Smooth muscle cell (in vitro differentiated cells): ENCODE data around the gene CADPS. TPM values are rescaled to one million over a fixed set of nuclear protein-coding genes. Genes with fewer than 3 reads are reported as not detected.

ENCODE experiments used
- DNase-seq: peaks from one replicate; lab custom pipeline; 2025; ENCODE audit not compliant: unreplicated experiment; lab: John Stamatoyannopoulos, UW
- H2AFZ ChIP-seq: fragments of 200-600 bp; sonication (generic); 2 replicates; pipeline ENCODE4 v1.6.0; 2016; ENCODE audit warnings: antibody characterized with exemption, low read depth, mild to moderate bottlenecking
- H3F3A ChIP-seq: fragments of 200-600 bp; sonication (generic); 2 replicates; pipeline ENCODE4 v1.6.0; 2017; ENCODE audit warnings: antibody characterized with exemption, low read depth
- H3K27ac ChIP-seq: fragments of 200-600 bp; sonication (generic); 2 replicates; pipeline ENCODE4 v1.5.1; 2016; ENCODE audit warnings: low read depth, mild to moderate bottlenecking
- H3K27me3 ChIP-seq: fragments of 200-600 bp; sonication (generic); 2 replicates; pipeline ENCODE4 v1.6.1; 2016; ENCODE audit warnings: low read depth, mild to moderate bottlenecking
- H3K36me3 ChIP-seq: fragments of 200-600 bp; sonication (generic); 2 replicates; pipeline ENCODE4 v1.5.1; 2016; ENCODE audit warnings: low read depth
- H3K4me1 ChIP-seq: fragments of 200-600 bp; sonication (generic); 2 replicates; pipeline ENCODE4 v1.5.1; 2016; ENCODE audit warnings: low read depth
- H3K4me2 ChIP-seq: fragments of 200-600 bp; sonication (generic); 2 replicates; pipeline ENCODE4 v1.6.0; 2016; ENCODE audit warnings: mild to moderate bottlenecking
- H3K4me3 ChIP-seq: fragments of 200-600 bp; sonication (generic); 2 replicates; pipeline ENCODE4 v1.5.1; 2016; ENCODE audit warnings: mild to moderate bottlenecking
- H3K79me2 ChIP-seq: fragments of 200-600 bp; sonication (generic); 2 replicates; pipeline ENCODE4 v1.6.0; 2016; ENCODE audit warnings: low read depth, mild to moderate bottlenecking
- H3K9ac ChIP-seq: fragments of 200-600 bp; sonication (generic); 2 replicates; pipeline ENCODE4 v1.6.0; 2016; ENCODE audit warnings: low read depth
- H3K9me3 ChIP-seq: fragments of 200-600 bp; sonication (generic); replicated peaks from 2 replicates; pipeline ENCODE4 v1.5.1; 2016; ENCODE audit warnings: low read depth
- H4K20me1 ChIP-seq: fragments of 200-600 bp; sonication (generic); 2 replicates; pipeline ENCODE4 v1.6.0; 2016; ENCODE audit warnings: low read depth
- CTCF ChIP-seq: fragments of 200-600 bp; sonication (generic); IDR thresholded peaks from 2 replicates; pipeline ENCODE4 v1.5.1; 2017; ENCODE audit warnings: borderline replicate concordance, mild to moderate bottlenecking, antibody characterized with exemption; ENCODE audit not compliant: insufficient read depth, poor library complexity, severe bottlenecking
- WGBS: methylation state at CpG from one replicate; pipeline ENCODE4 v1.1.7; 2016; ENCODE audit warnings: low lambda C conversion rate; 5-methylcytosine and 5-hydroxymethylcytosine counted together
- polyA plus RNA-seq: library from polyadenylated mRNA; unstranded; fragments of >200 nt; fragmentation: Nextera tagmentation; extraction: Ambion mirVana; gene quantifications from 2 replicates; pipeline ENCODE4 v1.2.1, GENCODE V29; 2016
- total RNA-seq: library from RNA; depleted of rRNA; stranded (reverse); fragments of >200 nt; gene quantifications from 2 replicates; pipeline ENCODE4 v1.2.3, GENCODE V29; 2014

CADPS gene
- total and polyA plus RNA-seq, 2 experiments from 2014 or later = 4.4 to 38.4 TPM

DNA sequence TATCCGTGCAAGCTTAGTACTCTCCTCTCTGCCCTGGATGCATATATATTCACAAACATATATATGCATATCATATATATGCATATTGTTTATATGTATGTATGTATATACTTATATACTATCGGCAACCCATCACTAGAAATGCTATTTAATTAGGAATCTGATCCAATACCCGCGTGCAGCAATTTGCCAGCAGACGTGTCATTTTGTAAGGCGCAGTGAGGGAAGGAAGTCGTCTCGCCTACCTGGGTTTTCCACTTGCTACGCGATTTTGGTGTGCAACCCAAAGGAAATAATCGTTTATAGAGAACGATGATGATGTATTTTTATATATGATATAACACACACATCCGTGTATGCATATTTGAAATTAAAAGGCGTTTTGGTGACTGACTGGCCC, 496.3 kb downstream of the CADPS start:
- Histone ChIP-seq H3K9me3 (no peaks in the 10 kb centered on the region), H3K4me1 (peaks cover 46% of the 10 kb centered on the region), H4K20me1 (no peaks in the 10 kb centered on the region), H3K4me3 (no peak overlapping the region), H3K9ac (no peak overlapping the region), H3K27me3 (peaks cover 94% of the 10 kb centered on the region), H2AFZ (no peak overlapping the region), H3K79me2 (no peaks in the 10 kb centered on the region), H3K27ac (no peak overlapping the region), H3K36me3 (no peaks in the 10 kb centered on the region), H3F3A (no peaks in the 10 kb centered on the region), H3K4me2 (no peak overlapping the region)
- no peak for DNase-seq
- TF ChIP-seq CTCF = no peak
- 8% methylated on average over 14 of the region's 14 CpGs for WGBS

GRCh38 chr3:62378311-62378789, 496.9 kb downstream of the CADPS start:
- H3K27me3 ChIP-seq = peaks cover 100% of the 10 kb centered on the region
- no peak overlapping the region for H2AFZ ChIP-seq
- no peak for TF ChIP-seq CTCF
- H4K20me1 ChIP-seq = no peaks in the 10 kb centered on the region
- H3F3A ChIP-seq = no peaks in the 10 kb centered on the region
- 2% methylated on average over 25 of the region's 29 CpGs for WGBS
- no peaks in the 10 kb centered on the region for H3K36me3 ChIP-seq
- no peaks in the 10 kb centered on the region for H3K79me2 ChIP-seq
- no peak for DNase-seq
- no peak overlapping the region for H3K27ac ChIP-seq
- H3K4me3 ChIP-seq = no peak overlapping the region
- peak overlapping the region; percentile 71 for H3K4me2 ChIP-seq
- H3K4me1 ChIP-seq = peaks cover 49% of the 10 kb centered on the region
- no peaks in the 10 kb centered on the region for H3K9me3 ChIP-seq
- no peak overlapping the region for H3K9ac ChIP-seq

- WGBS = 15% methylated on average over 63 of the region's 65 CpGs
- no peak for DNase-seq
- peaks cover 100% of the 10 kb centered on the region for H3K27me3 ChIP-seq
- H3K79me2 ChIP-seq = no peaks in the 10 kb centered on the region
- H3K36me3 ChIP-seq = no peaks in the 10 kb centered on the region
- no peaks in the 10 kb centered on the region for H4K20me1 ChIP-seq
- H3K9me3 ChIP-seq = no peaks in the 10 kb centered on the region
- no peak overlapping the region for H3K9ac ChIP-seq
- no peak overlapping the region for H3K4me3 ChIP-seq
- no peak overlapping the region for H3K4me2 ChIP-seq
- no peak overlapping the region for H3K27ac ChIP-seq
- no peak overlapping the region for H2AFZ ChIP-seq
- peaks cover 53% of the 10 kb centered on the region for H3K4me1 ChIP-seq
- no peak for TF ChIP-seq CTCF
- no peaks in the 10 kb centered on the region for H3F3A ChIP-seq
Measured at GRCh38 chr3:62376906-62377877, 498.0 kb downstream of the CADPS start.
